T-helper 1 cell treated with Interleukin-12 subunit alpha and Interleukin-12 subunit beta and Interleukin-4 antibody, amounts not matched to agents 30 μg/mL and 1 μg/mL, for 36 hours (primary cell): ENCODE data around the gene IFITM2.

Experiments
- H3K27ac Mint-ChIP-seq: one replicate; pipeline ENCODE4 v1.8.0; 2021; ENCODE audit warnings: mild to moderate bottlenecking, mixed read lengths
- H3K27me3 Mint-ChIP-seq: one replicate; pipeline ENCODE4 v1.8.0; 2021; ENCODE audit warnings: low read depth, mixed read lengths
- H3K36me3 Mint-ChIP-seq: one replicate; pipeline ENCODE4 v1.8.0; 2021; ENCODE audit warnings: low read depth, mixed read lengths
- H3K4me1 Mint-ChIP-seq: one replicate; pipeline ENCODE4 v1.8.0; 2021; ENCODE audit warnings: low read depth, mixed read lengths
- H3K4me3 Mint-ChIP-seq: one replicate; pipeline ENCODE4 v1.8.0; 2021; ENCODE audit warnings: mild to moderate bottlenecking, moderate library complexity, mixed read lengths
- H3K9me3 Mint-ChIP-seq: one replicate; pipeline ENCODE4 v1.8.0; 2021; ENCODE audit warnings: mixed read lengths

Gene IFITM2

DNA sequence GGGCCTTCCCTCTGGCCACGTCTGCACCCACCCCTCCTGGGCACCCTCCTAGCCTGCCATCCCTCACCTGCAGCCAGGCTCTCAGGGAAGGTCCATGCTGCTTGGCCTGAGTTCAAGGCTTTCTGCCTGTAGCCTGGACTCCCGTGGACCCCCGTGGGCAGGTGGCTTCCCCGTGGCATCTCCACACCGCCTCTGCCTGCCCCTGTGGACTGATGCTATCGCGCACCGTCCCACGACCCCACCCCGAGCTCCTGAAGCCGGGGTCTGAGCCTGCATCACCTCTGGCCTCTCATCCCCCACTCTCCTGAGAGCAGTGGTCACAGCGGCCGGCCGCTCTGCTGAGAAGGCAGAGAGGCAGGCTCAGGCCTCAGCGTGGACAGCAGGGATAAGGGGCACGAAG, 12.8 kb upstream of the IFITM2 start:
- Mint-ChIP-seq H3K4me1 (peaks cover 14% of the 10 kb centered on the region), H3K4me3 (no peak overlapping the region), H3K27me3 (no peaks in the 10 kb centered on the region), H3K27ac (no peak overlapping the region), H3K9me3 (no peaks in the 10 kb centered on the region), H3K36me3 (peaks cover 7% of the 10 kb centered on the region)

- no peaks in the 10 kb centered on the region for H3K9me3 Mint-ChIP-seq
- no peak overlapping the region for H3K27ac Mint-ChIP-seq
- H3K36me3 Mint-ChIP-seq = peaks cover 7% of the 10 kb centered on the region
- no peak overlapping the region for H3K4me3 Mint-ChIP-seq
- H3K27me3 Mint-ChIP-seq = peaks cover 5% of the 10 kb centered on the region
- peaks cover 14% of the 10 kb centered on the region for H3K4me1 Mint-ChIP-seq
Observed at GRCh38 chr11:295351-296170, 12.1 kb upstream of the IFITM2 start.

GRCh38 chr11:296171-297050, 11.2 kb upstream of the IFITM2 start:
- Mint-ChIP-seq H3K4me1 (peaks cover 9% of the 10 kb centered on the region), H3K36me3 (peaks cover 2% of the 10 kb centered on the region), H3K4me3 (no peak overlapping the region), H3K27me3 (peaks cover 11% of the 10 kb centered on the region), H3K9me3 (no peaks in the 10 kb centered on the region), H3K27ac (no peak overlapping the region)

GRCh38 chr11:297051-297585, 10.5 kb upstream of the IFITM2 start:
- Mint-ChIP-seq H3K27me3 (peaks cover 11% of the 10 kb centered on the region), H3K4me3 (no peak overlapping the region), H3K4me1 (peaks cover 7% of the 10 kb centered on the region), H3K9me3 (no peaks in the 10 kb centered on the region), H3K27ac (no peak overlapping the region), H3K36me3 (no peaks in the 10 kb centered on the region)

DNA sequence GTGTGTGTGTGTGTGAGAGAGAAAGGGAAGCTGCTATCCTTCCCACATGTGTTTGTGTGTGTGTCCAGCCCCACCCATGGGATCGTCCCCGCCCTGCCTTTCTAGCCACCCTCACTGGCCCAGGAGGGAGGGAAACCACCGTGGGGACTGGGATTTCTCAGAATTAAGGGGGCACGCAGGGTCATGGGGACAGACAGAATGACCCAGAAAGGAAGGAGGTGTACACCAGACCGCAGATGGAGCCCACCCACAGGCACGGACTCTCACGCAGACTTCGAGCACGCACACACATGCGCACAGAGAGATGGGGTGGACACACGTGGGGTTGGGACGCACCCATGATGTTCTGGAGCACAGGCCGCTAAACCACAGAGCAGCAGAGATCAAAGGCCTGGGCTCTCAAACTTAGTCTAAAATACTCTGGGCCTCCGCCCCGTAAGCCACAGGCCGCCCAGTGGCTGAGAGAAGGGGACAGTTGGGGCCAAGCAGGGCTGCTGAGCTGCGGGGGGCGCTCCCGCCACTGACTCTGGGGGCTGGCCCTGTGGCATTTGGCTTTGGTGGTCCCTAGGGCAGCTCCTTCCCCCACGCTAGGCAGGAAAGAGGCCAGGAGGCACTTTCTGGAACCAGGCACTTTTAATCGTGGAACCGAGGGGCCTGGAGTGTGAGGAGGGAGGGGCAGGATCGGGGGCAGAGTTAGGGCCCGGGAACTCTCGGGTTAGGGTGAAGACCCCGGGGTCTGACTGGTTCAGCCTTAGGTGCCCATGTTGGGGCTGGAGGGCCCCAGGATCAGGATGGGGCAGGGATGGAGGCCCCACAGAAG, 9.8 kb upstream of the IFITM2 start:
- H3K36me3 Mint-ChIP-seq = no peaks in the 10 kb centered on the region
- peak overlapping the region; percentile 57 for H3K27ac Mint-ChIP-seq
- no peaks in the 10 kb centered on the region for H3K9me3 Mint-ChIP-seq
- H3K27me3 Mint-ChIP-seq = peaks cover 12% of the 10 kb centered on the region
- peak overlapping the region; percentile 21 for H3K4me3 Mint-ChIP-seq
- peaks cover 7% of the 10 kb centered on the region for H3K4me1 Mint-ChIP-seq

DNA sequence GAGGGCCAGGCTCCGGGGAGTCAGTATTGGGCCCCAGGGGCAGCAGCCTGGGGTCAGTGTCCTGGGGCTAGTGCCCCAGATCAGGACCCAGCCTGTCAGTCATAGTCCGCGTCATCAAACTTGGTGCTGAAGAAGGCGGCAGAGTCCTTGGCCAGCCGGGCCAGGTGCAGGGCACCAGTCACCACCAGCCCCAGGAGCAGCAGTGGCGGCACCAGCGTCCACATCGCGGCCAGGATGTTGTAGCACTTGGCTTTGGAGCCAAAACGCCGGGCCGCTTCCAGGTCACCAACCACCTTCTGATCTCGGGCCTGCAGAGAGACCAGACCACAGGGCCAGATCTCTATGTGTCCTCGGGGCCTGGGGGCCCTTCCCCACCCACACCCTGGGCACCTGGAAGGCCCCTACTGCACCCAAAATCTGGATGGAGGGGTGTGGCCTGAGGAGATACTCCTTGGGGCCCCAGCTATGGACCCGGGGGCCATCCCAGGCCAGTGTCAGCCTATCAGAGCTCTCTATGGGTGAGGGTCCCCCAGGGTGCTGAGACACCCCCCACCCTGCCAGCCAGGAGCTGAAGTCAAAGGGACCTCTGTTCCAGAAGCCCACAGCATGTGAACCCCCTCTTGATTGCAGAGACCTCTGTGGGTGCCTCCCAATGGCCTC, 9.1 kb upstream of the IFITM2 start:
- Mint-ChIP-seq H3K4me3 (no peak overlapping the region), H3K4me1 (peaks cover 9% of the 10 kb centered on the region), H3K27ac (no peak overlapping the region), H3K9me3 (no peaks in the 10 kb centered on the region), H3K36me3 (no peaks in the 10 kb centered on the region), H3K27me3 (peaks cover 14% of the 10 kb centered on the region)

DNA sequence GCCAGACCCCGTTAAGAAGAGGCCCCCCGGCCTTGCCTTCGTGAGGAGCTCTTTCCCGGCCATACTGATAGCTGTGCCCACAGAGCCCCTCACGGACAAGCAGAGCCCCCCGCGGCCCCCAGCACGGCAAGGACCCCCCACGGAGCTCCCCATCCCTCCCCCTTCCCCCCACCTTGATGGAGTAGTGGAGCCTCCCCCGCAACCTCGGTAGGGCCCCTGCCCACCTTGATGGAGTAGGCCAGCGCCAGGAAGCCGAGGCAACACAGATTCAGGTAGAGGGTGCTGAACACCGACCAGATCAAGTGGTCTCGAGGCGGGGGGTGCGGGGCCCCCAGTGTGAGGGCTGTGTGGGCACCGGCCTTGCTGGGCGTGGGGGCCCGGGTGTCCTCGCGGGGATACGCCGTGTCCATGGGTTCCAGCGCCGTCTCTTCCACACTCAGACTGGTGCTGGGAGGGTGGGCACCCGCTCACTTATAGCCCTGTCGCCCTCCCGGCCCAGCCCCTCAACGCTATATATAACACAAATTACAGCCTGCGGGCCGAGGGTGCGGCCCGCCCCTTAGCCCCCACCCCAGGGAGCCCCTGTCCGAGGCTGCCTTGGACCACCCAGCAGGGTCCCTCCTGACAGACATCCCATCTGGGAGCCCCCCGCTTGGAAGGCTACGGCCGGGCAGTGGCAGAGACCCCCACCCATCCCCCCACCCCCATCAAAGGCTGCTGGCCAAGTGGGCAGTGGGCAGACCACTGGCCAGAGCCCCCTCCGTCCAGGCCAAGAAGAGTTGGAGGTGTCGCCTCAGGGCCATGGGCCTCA, 8.3 kb upstream of the IFITM2 start, which contains the start of gene IFITM5:
Gene IFITM5 (minus strand): TSS at position 446 of the 811 bp plus-strand sequence. CDS start 36 bp downstream, at position 410.
- Mint-ChIP-seq H3K4me1 (peaks cover 9% of the 10 kb centered on the region), H3K36me3 (no peaks in the 10 kb centered on the region), H3K27ac (no peak within 1 kb of the TSS), H3K4me3 (no peak within 1 kb of the TSS), H3K27me3 (peaks cover 14% of the 10 kb centered on the region), H3K9me3 (no peaks in the 10 kb centered on the region)

- Mint-ChIP-seq H3K4me3 (no peak overlapping the region), H3K4me1 (peaks cover 12% of the 10 kb centered on the region), H3K9me3 (no peaks in the 10 kb centered on the region), H3K36me3 (no peaks in the 10 kb centered on the region), H3K27ac (peak overlapping the region; percentile 3), H3K27me3 (peaks cover 14% of the 10 kb centered on the region)
Observed at GRCh38 chr11:299951-300735, 7.5 kb upstream of the IFITM2 start.

DNA sequence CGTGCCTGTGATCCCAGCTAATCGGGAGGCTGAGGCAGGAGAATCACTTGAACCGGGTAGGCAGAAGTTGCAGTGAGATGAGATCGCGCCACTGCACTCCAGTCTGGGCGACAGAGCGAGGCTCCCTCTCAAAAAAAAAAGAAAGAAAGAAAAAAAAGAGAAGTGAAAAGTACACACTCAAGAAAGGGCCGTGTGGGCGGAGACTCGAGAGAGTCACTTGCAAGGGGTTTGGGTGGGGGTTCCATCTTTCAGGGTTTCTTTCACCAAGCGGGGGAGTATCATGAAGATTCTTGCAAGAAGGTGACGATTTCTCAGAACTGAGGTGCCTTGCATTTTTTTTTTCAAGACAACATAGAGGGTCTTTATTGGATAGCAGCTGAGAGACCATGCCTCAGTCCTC, 4.3 kb upstream of the IFITM2 start:
- H3K4me3 Mint-ChIP-seq = no peak overlapping the region
- peaks cover 14% of the 10 kb centered on the region for H3K27me3 Mint-ChIP-seq
- H3K27ac Mint-ChIP-seq = no peak overlapping the region
- H3K4me1 Mint-ChIP-seq = peaks cover 24% of the 10 kb centered on the region
- H3K36me3 Mint-ChIP-seq = peaks cover 5% of the 10 kb centered on the region
- no peaks in the 10 kb centered on the region for H3K9me3 Mint-ChIP-seq

DNA sequence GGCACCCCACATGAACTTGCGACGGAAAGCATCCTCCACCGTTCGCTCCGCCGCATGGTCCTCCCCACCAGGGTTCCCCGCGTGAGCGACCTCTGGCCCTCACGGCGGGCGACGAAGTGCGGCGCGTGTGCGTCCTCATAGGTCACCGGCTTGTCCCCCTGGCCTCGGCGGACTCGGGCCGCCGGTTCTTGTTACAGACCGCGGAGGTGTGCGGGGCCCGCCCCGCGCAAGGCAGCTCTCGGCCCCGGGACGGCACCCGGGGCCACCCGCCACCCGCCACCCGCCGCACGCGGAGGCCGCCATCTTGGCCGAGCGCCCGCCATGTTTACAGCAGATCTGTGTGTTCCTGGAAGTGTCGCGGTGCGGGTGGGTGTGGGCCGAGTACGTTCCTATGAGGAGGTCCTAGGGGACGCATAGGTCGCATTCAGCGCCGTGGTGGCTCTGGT, 3.5 kb upstream of the IFITM2 start:
- Mint-ChIP-seq H3K27ac (no peak overlapping the region), H3K27me3 (peaks cover 14% of the 10 kb centered on the region), H3K4me1 (peaks cover 24% of the 10 kb centered on the region), H3K9me3 (no peaks in the 10 kb centered on the region), H3K4me3 (no peak overlapping the region), H3K36me3 (peaks cover 10% of the 10 kb centered on the region)

- Mint-ChIP-seq H3K4me1 (peaks cover 30% of the 10 kb centered on the region), H3K27me3 (peaks cover 13% of the 10 kb centered on the region), H3K4me3 (no peak overlapping the region), H3K27ac (peak overlapping the region; percentile 52), H3K9me3 (no peaks in the 10 kb centered on the region), H3K36me3 (peaks cover 16% of the 10 kb centered on the region)
Observed at GRCh38 chr11:304915-305843, 2.4 kb upstream of the IFITM2 start.

DNA sequence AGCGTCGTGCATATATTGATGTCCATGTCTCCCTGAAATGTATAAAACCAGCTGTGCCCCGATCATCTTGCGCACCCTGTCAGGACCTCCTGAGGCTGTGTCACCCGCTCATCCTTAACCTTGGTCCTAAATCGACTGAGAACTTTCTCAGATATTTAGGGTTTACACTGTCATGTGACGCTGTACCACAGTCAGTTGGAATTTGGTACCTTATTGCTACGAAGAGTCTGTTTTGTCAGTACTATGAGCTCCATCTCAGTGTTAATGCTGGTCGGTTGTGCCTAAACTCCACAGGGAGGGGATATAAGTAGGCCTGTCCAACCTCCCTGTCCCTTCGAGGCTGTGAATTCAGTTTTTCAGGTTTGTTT, 1.8 kb upstream of the IFITM2 start:
- Mint-ChIP-seq H3K27me3 (peaks cover 7% of the 10 kb centered on the region), H3K36me3 (peaks cover 16% of the 10 kb centered on the region), H3K9me3 (no peaks in the 10 kb centered on the region), H3K4me3 (no peak overlapping the region), H3K4me1 (peaks cover 30% of the 10 kb centered on the region), H3K27ac (no peak overlapping the region)
